Astrocyte (in vitro differentiated cells and primary cell): Measurements from ENCODE around the gene TTC9. TPM values are rescaled to one million over a fixed set of nuclear protein-coding genes. Genes with fewer than 3 reads are reported as not detected.

Experiments used
- DNase-seq: peaks from one replicate; pipeline ENCODE4 v3.0.0-alpha.2; 2010; ENCODE audit warnings: low read depth
- FAIRE-seq: peaks from 2 replicates; lab custom pipeline; 2011; peaks lifted over from hg19 to GRCh38; lab: Jason Lieb, UNC
- H2AFZ ChIP-seq: 2 replicates; pipeline ENCODE4 v1.6.0; 2012; ENCODE audit warnings: low read depth, low read length, inconsistent platforms
- H3K27ac ChIP-seq: 2 replicates; pipeline ENCODE4 v1.5.1; 2011; ENCODE audit warnings: low read depth, low read length, inconsistent platforms
- H3K27me3 ChIP-seq: 2 replicates; pipeline ENCODE4 v1.6.0; 2011; ENCODE audit warnings: low read length, inconsistent platforms; ENCODE audit not compliant: insufficient read depth
- H3K36me3 ChIP-seq: 2 replicates; pipeline ENCODE4 v1.5.1; 2011; ENCODE audit warnings: low read length, inconsistent platforms; ENCODE audit not compliant: insufficient read depth
- H3K4me1 ChIP-seq: 2 replicates; pipeline ENCODE4 v1.5.1; 2011; ENCODE audit warnings: low read length, inconsistent platforms; ENCODE audit not compliant: insufficient read depth
- H3K4me2 ChIP-seq: 2 replicates; pipeline ENCODE4 v1.6.0; 2012; ENCODE audit warnings: low read length, inconsistent platforms
- H3K4me3 ChIP-seq: 2 replicates; pipeline ENCODE4 v1.5.1; 2011; ENCODE audit warnings: low read depth, mild to moderate bottlenecking, low read length, inconsistent platforms; ENCODE audit not compliant: insufficient read depth
- H3K79me2 ChIP-seq: 2 replicates; pipeline ENCODE4 v1.6.0; 2012; ENCODE audit warnings: mild to moderate bottlenecking, low read length, inconsistent platforms; ENCODE audit not compliant: insufficient read depth
- H3K9ac ChIP-seq: 2 replicates; pipeline ENCODE4 v1.6.0; 2012; ENCODE audit warnings: mild to moderate bottlenecking, low read length, inconsistent platforms
- H3K9me3 ChIP-seq: 2 replicates; pipeline ENCODE4 v1.5.1; 2012; ENCODE audit warnings: low read depth, mild to moderate bottlenecking, low read length, inconsistent platforms; ENCODE audit not compliant: insufficient read depth
- H4K20me1 ChIP-seq: 2 replicates; pipeline ENCODE4 v1.6.0; 2012; ENCODE audit warnings: low read length, inconsistent platforms; ENCODE audit not compliant: insufficient read depth
- H3K27ac Mint-ChIP-seq: one replicate; pipeline ENCODE4 v1.8.0; 2021; ENCODE audit warnings: mild to moderate bottlenecking, mixed read lengths; ENCODE audit not compliant: unreplicated experiment
- H3K27me3 Mint-ChIP-seq: one replicate; pipeline ENCODE4 v1.8.0; 2021; ENCODE audit warnings: low read depth, mixed read lengths; ENCODE audit not compliant: unreplicated experiment
- H3K36me3 Mint-ChIP-seq: one replicate; pipeline ENCODE4 v1.8.0; 2021; ENCODE audit warnings: low read depth, mixed read lengths; ENCODE audit not compliant: unreplicated experiment
- H3K4me1 Mint-ChIP-seq: one replicate; pipeline ENCODE4 v1.8.0; 2021; ENCODE audit warnings: low read depth, mixed read lengths; ENCODE audit not compliant: unreplicated experiment
- H3K4me3 Mint-ChIP-seq: one replicate; pipeline ENCODE4 v1.8.0; 2021; ENCODE audit warnings: mild to moderate bottlenecking, moderate library complexity, mixed read lengths; ENCODE audit not compliant: unreplicated experiment
- H3K9me3 Mint-ChIP-seq: one replicate; pipeline ENCODE4 v1.8.0; 2021; ENCODE audit warnings: mild to moderate bottlenecking, mixed read lengths; ENCODE audit not compliant: unreplicated experiment
- EZH2 ChIP-seq: IDR thresholded peaks from 2 replicates; pipeline ENCODE4 v1.6.1; 2012; ENCODE audit warnings: mild to moderate bottlenecking, low read length, inconsistent platforms; ENCODE audit not compliant: insufficient read depth
- total RNA-seq: library from RNA; stranded (reverse); gene quantifications from 2 replicates; pipeline ENCODE4 v1.2.1, GENCODE V29; 2021
- TF ChIP-seq, protein P1 (sequence below): IDR thresholded peaks from 2 replicates; pipeline ENCODE4 v1.5.1; 2011; ENCODE audit warnings: low read depth, mild to moderate bottlenecking, inconsistent platforms, low read length, moderate library complexity; ENCODE audit not compliant: insufficient read depth

TTC9 gene
- total RNA-seq, 1 donor from 2014 or later, result 8.4 TPM

GRCh38 chr14:70595443-70596185 lies 46.1 kb upstream of the TTC9 start:
- Histone ChIP-seq H3K27ac (no peak overlapping the region), H3K27me3 (no peaks in the 10 kb centered on the region), H3K79me2 (peaks cover 66% of the 10 kb centered on the region), H3K4me2 (no peak overlapping the region), H3K9me3 (no peaks in the 10 kb centered on the region), H3K4me1 (peaks cover 3% of the 10 kb centered on the region), H3K36me3 (peaks cover 19% of the 10 kb centered on the region), H3K9ac (no peak overlapping the region), H3K4me3 (no peak overlapping the region), H4K20me1 (peaks cover 25% of the 10 kb centered on the region), H2AFZ (no peak overlapping the region)
- no peak for FAIRE-seq
- Mint-ChIP-seq H3K9me3 (no peaks in the 10 kb centered on the region), H3K27ac (no peak overlapping the region), H3K4me3 (no peak overlapping the region), H3K4me1 (peaks cover 5% of the 10 kb centered on the region), H3K36me3 (peaks cover 10% of the 10 kb centered on the region), H3K27me3 (no peaks in the 10 kb centered on the region)
- DNase-seq, result no peak
- TF ChIP-seq EZH2, result no peak
- TF ChIP-seq, protein P1, sequence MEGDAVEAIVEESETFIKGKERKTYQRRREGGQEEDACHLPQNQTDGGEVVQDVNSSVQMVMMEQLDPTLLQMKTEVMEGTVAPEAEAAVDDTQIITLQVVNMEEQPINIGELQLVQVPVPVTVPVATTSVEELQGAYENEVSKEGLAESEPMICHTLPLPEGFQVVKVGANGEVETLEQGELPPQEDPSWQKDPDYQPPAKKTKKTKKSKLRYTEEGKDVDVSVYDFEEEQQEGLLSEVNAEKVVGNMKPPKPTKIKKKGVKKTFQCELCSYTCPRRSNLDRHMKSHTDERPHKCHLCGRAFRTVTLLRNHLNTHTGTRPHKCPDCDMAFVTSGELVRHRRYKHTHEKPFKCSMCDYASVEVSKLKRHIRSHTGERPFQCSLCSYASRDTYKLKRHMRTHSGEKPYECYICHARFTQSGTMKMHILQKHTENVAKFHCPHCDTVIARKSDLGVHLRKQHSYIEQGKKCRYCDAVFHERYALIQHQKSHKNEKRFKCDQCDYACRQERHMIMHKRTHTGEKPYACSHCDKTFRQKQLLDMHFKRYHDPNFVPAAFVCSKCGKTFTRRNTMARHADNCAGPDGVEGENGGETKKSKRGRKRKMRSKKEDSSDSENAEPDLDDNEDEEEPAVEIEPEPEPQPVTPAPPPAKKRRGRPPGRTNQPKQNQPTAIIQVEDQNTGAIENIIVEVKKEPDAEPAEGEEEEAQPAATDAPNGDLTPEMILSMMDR, result no peak

DNA sequence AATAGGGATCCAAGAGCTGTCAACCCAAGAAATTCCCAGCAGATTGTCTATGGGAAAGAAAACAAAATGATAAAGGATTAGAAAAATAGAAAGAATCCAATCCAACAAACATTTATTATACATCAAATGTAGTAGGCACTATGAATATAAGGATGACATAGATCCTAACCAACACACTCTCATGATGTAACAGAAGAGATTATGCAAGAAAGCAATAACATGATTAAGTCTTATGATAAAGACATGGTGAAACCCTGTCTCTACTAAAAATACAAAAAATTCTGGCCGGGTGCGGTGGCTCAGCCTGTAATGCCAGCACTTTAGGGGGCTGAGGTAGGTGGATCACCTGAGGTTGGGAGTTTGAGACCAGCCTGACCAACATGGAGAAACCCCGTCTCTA lies 44.0 kb upstream of the TTC9 start:
- H3K79me2 ChIP-seq, result peaks cover 66% of the 10 kb centered on the region
- peaks cover 7% of the 10 kb centered on the region for H3K4me1 ChIP-seq
- TF ChIP-seq EZH2, result no peak
- TF ChIP-seq, protein P1, result no peak
- H3K4me3 ChIP-seq, result no peak overlapping the region
- H3K27me3 ChIP-seq, result no peaks in the 10 kb centered on the region
- H3K36me3 ChIP-seq, result peaks cover 11% of the 10 kb centered on the region
- H3K27me3 Mint-ChIP-seq, result no peaks in the 10 kb centered on the region
- H3K9me3 ChIP-seq, result no peaks in the 10 kb centered on the region
- H3K9ac ChIP-seq, result no peak overlapping the region
- peaks cover 25% of the 10 kb centered on the region for H4K20me1 ChIP-seq
- FAIRE-seq, result no peak
- no peak overlapping the region for H3K27ac ChIP-seq
- H3K27ac Mint-ChIP-seq, result no peak overlapping the region
- H2AFZ ChIP-seq, result no peak overlapping the region
- H3K4me3 Mint-ChIP-seq, result no peak overlapping the region
- no peak for DNase-seq
- peaks cover 11% of the 10 kb centered on the region for H3K4me1 Mint-ChIP-seq
- H3K36me3 Mint-ChIP-seq, result peaks cover 10% of the 10 kb centered on the region
- H3K4me2 ChIP-seq, result no peak overlapping the region
- no peaks in the 10 kb centered on the region for H3K9me3 Mint-ChIP-seq

GRCh38 chr14:70599345-70599744 lies 42.4 kb upstream of the TTC9 start:
- H3K27ac ChIP-seq, result no peak overlapping the region
- FAIRE-seq (no peak), DNase-seq (no peak)
- peak overlapping the region; percentile 3 for H3K27ac Mint-ChIP-seq
- peak overlapping the region; percentile 100 for H3K4me3 Mint-ChIP-seq
- H3K27me3 ChIP-seq, result no peaks in the 10 kb centered on the region
- H2AFZ ChIP-seq, result no peak overlapping the region
- no peaks in the 10 kb centered on the region for H3K27me3 Mint-ChIP-seq
- peak overlapping the region; percentile 91 for H3K4me2 ChIP-seq
- H3K4me1 Mint-ChIP-seq, result peaks cover 11% of the 10 kb centered on the region
- peak overlapping the region; percentile 100 for H3K4me3 ChIP-seq
- H3K4me1 ChIP-seq, result peaks cover 7% of the 10 kb centered on the region
- H4K20me1 ChIP-seq, result peaks cover 13% of the 10 kb centered on the region
- no peaks in the 10 kb centered on the region for H3K9me3 ChIP-seq
- H3K79me2 ChIP-seq, result peaks cover 60% of the 10 kb centered on the region
- peaks cover 9% of the 10 kb centered on the region for H3K36me3 Mint-ChIP-seq
- no peak overlapping the region for H3K9ac ChIP-seq
- no peaks in the 10 kb centered on the region for H3K9me3 Mint-ChIP-seq
- no peak for TF ChIP-seq EZH2
- TF ChIP-seq, protein P1, result no peak
- peaks cover 4% of the 10 kb centered on the region for H3K36me3 ChIP-seq
